Lower leg skin (tissue), 3 donors: ENCODE data around the gene XAB2.

Source experiments
- POLR2A ChIP-seq, 2 donors: fragments of 450-650 bp; IDR thresholded peaks; one replicate each; pipeline ENCODE4 v1.6.1; 2016 to 2017; ENCODE audit warnings: antibody characterized with exemption in 2 of 2, mild to moderate bottlenecking in 1 of 2, moderate library complexity in 1 of 2
- TF ChIP-seq, protein P1 (sequence below), 3 donors: fragments of 450-650 bp; IDR thresholded peaks; one replicate each; pipeline ENCODE4 v1.5.1; 2016; ENCODE audit warnings: antibody characterized with exemption in 3 of 3, mild to moderate bottlenecking in 3 of 3, moderate library complexity in 2 of 3

DNA sequence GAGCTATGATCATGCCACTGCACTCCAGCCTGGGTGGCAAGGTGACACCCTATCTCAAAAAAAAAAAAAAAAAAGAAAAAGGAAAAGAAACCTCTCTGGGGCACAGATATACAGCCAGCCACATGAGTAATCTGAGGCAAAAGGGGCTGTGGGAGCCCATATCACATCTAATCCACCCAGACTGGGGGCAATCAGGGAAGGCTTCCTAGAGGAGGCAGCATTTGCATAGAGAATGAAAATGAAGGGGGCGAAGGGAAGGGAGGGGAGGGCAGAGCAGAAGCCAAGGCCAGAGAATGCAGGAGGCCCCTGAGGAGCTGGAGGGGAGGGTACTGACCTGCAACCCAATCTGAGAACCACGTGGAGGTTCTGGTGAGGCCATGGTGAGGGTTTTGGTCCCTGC lies 20.8 kb upstream of the XAB2 start:
- TF ChIP-seq, protein P1, sequence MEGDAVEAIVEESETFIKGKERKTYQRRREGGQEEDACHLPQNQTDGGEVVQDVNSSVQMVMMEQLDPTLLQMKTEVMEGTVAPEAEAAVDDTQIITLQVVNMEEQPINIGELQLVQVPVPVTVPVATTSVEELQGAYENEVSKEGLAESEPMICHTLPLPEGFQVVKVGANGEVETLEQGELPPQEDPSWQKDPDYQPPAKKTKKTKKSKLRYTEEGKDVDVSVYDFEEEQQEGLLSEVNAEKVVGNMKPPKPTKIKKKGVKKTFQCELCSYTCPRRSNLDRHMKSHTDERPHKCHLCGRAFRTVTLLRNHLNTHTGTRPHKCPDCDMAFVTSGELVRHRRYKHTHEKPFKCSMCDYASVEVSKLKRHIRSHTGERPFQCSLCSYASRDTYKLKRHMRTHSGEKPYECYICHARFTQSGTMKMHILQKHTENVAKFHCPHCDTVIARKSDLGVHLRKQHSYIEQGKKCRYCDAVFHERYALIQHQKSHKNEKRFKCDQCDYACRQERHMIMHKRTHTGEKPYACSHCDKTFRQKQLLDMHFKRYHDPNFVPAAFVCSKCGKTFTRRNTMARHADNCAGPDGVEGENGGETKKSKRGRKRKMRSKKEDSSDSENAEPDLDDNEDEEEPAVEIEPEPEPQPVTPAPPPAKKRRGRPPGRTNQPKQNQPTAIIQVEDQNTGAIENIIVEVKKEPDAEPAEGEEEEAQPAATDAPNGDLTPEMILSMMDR (IDR thresholded peaks at IDR 0.05), result no peak
- TF ChIP-seq POLR2A (IDR thresholded peaks at IDR 0.05), result no peak
